Measurements from ENCODE around the gene GRIN2D.

The GRIN2D gene

DNA sequence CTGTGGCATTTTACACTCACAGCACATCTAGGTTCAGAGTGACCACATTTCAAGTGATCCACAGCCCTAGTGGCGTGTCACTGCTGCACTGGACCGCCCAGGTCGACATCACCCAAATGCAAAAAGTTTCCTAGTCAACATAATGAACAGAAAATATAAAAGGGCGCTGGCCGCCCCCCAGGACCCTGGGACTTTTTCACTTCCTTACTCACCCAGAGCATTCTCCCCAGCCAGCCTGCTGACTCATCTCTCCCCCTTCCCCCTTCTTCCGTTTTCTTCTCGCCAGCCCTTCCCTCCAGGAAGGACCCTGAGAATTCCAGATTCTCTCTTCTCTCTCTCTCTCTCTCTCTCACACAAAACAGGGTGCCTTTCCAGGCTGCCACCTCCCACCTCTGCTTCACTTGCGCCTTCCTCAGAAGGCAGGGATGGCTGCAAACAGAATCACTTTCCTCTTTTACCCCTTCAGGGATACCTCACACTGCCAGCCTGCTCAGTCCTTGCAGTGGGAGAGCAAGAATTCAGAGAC is 31.3 kb downstream of the GRIN2D start:
- peak overlapping the region in 8 of 21 experiments; percentile 2 to 65 (median 36) for H3K27ac ChIP-seq

DNA sequence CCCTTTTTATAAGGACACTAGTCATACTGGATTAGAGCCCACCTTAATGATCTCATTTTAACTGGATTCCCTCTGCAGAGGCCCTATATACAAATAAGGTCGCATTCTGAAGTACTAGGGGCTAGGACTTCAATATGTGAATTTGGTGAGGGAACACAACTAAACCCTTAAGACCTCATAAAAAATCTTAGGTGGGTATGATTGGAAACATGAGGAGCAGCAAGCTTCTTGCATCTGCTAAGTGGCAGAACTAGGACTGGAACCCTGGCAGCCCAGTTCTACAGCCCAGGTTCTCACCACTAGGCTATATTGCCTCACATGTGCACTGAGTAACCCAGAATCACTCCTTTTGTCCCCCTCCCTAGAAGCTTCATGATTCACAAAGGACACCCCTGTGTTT is 35.2 kb downstream of the GRIN2D start:
- H3K27ac ChIP-seq: no peak overlapping the region
- H3K4me3 ChIP-seq: no peak overlapping the region

More for the DNA sequence above, 31.3 kb downstream of the GRIN2D start:
- H3K4me3 ChIP-seq: no peak overlapping the region

DNA sequence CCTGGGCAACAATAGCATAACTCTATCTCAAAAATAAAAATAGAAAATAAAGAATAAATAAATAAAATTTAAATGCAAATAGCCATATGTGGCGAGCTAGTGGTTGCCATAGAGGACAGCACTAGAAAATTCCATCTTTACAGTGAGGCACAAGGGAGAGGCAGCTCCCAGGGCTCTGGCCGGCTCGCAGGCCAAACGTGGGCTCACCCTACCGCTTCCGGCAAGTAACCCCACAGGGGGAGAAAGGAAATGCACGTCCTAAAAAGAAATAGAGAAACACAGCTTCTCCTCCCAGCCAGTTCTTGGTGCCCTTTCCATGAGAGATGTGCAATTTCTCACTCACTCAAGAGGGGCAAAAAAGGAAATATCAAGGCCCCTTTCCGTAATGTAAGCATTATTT is 39.9 kb downstream of the GRIN2D start:
- H3K4me3 ChIP-seq: no peak overlapping the region
- H3K27ac ChIP-seq: no peak overlapping the region

DNA sequence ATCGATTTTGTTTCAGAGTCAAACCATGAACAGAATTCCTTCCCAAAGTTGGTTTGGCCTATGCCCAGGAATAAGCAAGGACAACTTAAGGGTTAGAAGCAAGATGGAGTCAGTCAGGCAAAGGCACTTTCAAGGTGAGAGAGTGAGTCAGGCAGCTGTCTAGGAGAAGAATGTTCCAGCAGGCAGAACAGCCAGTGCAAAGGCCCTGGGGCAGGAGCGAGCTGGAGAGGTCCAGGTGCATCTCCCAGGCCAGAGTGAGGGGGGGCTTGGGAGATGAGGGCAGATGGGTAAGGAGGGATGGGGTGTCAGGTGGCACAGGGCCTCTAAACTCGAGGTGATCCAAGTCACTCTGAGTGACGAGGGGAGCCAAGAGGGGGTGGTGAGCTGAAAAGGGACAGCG is 43.1 kb downstream of the GRIN2D start:
- no peak overlapping the region for H3K4me3 ChIP-seq
- H3K27ac ChIP-seq: no peak overlapping the region

DNA sequence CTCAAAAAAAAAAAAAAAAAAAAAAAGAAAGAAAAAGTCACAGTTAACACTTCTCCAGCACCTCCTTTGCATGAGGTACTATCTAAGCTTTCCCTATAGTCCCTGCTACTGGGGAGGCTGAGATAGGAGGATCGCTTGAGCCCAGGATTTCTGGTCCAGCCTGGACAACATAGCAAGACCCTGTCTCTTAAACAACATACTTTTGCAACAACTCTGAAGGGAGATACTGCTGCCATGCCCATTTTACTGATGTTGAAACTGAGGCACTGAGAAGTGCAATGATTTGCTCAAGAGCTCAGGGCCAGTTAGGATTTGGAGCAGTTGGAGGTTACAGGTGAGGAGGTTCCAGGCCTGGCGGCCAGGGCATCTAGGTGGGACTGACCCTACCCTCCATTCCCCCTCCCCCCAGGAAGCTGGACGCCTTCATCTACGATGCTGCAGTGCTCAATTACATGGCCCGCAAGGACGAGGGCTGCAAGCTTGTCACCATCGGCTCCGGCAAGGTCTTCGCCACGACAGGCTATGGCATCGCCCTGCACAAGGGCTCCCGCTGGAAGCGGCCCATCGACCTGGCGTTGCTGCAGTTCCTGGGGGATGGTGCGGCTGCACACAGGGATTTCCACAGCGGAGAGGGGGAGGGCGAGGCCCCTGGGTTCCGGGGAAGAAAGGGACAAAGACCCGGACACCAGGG is 48.0 kb downstream of the GRIN2D start:
- no peak overlapping the region for H3K4me3 ChIP-seq
- no peak overlapping the region for H3K27ac ChIP-seq

DNA sequence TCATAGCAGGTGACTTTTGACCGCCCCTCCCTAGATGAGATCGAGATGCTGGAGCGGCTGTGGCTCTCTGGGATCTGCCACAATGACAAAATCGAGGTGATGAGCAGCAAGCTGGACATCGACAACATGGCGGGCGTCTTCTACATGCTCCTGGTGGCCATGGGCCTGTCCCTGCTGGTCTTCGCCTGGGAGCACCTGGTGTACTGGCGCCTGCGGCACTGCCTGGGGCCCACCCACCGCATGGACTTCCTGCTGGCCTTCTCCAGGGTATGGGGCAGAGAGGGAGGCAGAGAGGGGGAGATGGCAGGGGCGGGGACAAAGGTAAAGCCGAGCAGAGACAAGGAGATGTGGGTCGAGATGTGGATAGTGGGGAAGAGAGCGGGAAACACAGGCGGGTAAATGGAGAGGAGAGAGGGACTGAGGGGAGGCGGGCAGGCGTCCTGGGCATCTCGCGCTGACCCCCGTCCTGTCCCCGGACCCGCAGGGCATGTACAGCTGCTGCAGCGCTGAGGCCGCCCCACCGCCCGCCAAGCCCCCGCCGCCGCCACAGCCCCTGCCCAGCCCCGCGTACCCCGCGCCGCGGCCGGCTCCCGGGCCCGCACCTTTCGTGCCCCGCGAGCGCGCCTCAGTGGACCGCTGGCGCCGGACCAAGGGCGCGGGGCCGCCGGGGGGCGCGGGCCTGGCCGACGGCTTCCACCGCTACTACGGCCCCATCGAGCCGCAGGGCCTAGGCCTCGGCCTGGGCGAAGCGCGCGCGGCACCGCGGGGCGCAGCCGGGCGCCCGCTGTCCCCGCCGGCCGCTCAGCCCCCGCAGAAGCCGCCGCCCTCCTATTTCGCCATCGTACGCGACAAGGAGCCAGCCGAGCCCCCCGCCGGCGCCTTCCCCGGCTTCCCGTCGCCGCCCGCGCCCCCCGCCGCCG is 48.9 kb downstream of the GRIN2D start:
- no peak overlapping the region for H3K27ac ChIP-seq
- no peak overlapping the region for H3K4me3 ChIP-seq

DNA sequence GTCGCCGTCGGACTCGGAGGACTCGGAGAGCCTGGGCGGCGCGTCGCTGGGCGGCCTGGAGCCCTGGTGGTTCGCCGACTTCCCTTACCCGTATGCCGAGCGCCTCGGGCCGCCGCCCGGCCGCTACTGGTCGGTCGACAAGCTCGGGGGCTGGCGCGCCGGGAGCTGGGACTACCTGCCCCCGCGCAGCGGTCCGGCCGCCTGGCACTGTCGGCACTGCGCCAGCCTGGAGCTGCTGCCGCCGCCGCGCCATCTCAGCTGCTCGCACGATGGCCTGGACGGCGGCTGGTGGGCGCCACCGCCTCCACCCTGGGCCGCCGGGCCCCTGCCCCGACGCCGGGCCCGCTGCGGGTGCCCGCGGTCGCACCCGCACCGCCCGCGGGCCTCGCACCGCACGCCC is 49.8 kb downstream of the GRIN2D start:
- H3K27ac ChIP-seq: no peak overlapping the region
- H3K4me3 ChIP-seq: peak overlapping the region in 2 of 7 experiments; percentile 85 to 99
